GM21717 (cell line): ENCODE measurements around the gene SBSN.

ENCODE experiments used
- ATAC-seq: cut with Tn5 transposase; IDR thresholded peaks from one replicate; pipeline ENCODE4 v1.9.1; 2021; ENCODE audit warnings: mild to moderate bottlenecking, moderate library complexity; ENCODE audit not compliant: unreplicated experiment

SBSN gene, protein sequence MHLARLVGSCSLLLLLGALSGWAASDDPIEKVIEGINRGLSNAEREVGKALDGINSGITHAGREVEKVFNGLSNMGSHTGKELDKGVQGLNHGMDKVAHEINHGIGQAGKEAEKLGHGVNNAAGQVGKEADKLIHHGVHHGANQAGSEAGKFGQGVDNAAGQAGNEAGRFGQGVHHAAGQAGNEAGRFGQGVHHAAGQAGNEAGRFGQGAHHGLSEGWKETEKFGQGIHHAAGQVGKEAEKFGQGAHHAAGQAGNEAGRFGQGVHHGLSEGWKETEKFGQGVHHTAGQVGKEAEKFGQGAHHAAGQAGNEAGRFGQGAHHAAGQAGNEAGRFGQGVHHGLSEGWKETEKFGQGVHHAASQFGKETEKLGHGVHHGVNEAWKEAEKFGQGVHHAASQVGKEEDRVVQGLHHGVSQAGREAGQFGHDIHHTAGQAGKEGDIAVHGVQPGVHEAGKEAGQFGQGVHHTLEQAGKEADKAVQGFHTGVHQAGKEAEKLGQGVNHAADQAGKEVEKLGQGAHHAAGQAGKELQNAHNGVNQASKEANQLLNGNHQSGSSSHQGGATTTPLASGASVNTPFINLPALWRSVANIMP

DNA sequence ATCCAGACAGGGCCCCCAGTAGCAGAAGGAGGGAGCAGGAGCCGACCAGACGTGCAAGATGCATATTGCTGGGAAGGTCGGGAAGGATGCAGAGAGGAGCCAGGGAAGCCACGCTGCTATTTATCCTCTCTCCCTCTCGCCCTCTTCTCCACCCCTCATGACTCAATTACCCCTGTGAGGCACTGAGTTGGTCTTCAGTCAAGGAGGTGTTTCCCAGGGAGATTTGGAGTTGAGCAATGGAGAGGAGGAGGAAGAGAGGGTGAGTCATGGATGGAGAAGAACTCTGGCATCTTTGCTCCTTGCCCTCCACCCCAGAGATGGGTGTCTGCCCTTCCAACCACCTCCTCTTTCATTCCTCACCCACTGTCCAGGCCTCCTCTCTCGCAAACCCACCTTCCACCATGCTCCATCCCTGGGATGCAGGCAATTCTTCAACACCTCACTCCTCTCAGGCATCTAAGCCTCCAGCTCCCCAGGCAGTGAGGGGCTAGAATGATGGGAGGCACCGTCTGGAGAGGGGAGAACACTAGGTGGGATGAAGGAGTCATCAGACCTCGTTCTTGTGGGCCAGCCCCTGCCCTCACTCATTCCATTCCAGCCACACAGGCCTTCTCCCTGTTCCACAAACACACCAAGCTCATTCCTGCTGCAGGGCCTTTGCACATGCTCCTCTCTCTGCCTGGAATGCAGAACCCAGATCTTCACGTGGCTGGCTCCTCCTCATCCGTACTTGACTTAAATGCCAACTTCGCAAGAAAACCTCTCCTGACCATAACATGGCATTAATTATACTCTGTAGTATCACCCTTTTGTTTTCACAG is at the start of gene SBSN:
SBSN (minus strand) TSS at position 94 of the 821 bp plus-strand sequence; CDS start at position 64, 30 bp downstream.
- no peak for ATAC-seq

DNA sequence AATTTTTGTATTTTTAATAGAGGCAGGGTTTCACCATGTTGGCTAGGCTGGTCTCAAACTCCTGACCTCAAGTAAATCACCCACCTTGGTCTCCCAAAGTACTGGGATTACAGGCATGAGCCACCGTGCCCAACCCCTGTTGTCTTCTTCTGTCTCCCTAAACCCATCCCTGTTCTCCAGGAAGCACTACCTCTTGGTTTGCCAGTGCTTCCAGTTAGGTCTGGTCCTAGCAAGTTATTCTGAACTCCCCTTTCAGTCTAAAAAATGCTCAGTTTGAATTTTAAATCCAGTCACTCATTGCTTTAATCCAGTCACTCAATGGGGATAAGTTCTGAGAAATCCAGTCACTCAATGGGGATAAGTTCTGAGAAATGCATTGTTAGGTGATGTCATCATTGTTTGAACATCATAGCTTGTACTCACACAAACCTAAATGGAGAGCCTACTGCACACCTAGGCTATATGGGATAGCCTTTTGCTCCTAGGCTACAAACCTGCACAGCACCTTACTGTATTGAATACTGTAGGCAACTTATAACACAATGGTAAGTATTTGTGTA is 43.4 kb upstream of the SBSN start:
- ATAC-seq, result no peak

DNA sequence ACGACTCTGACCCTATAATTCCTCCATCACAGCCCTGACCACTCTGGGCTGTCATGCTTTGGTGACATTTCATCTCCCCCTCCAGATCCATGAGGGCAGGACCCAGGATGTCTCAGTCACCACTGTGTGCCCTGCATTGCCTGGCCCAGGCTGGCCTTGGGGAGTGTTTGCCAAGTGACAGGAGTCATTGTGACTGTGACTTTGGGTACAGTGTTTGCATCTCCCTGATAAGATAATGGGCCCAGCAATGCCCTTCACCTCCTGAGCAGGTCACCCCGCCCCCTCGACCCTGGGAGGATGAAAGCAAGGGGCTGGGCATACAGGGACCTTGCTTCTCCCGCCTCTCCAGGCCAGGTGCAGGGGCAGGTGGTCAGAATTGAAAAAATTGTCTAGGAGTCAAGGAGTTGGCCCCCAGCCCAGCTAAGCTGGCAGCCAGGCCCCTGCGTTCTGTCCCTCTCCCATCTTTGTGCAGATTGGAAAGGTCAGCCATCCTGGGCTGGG is 41.2 kb upstream of the SBSN start:
- ATAC-seq, result no peak

DNA sequence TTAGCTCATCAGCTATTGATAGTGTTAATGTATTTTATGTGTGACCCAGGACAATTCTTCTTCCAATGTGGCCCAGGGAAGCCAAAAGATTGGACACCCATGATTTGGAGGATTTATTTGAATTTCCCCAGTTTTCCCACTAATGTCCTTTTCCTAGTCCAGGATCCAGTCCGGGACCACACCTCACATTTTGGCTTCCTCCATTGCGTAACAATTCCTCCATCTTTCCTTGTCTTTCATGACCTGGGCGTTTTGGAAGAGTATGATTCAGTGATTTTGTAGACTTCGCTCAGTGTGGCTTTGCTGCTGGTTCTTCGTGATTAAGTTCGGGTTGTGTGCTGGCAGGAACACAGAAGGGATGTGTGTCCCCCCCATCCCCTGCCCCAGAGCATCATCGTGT is 38.6 kb upstream of the SBSN start:
- ATAC-seq, result no peak

DNA sequence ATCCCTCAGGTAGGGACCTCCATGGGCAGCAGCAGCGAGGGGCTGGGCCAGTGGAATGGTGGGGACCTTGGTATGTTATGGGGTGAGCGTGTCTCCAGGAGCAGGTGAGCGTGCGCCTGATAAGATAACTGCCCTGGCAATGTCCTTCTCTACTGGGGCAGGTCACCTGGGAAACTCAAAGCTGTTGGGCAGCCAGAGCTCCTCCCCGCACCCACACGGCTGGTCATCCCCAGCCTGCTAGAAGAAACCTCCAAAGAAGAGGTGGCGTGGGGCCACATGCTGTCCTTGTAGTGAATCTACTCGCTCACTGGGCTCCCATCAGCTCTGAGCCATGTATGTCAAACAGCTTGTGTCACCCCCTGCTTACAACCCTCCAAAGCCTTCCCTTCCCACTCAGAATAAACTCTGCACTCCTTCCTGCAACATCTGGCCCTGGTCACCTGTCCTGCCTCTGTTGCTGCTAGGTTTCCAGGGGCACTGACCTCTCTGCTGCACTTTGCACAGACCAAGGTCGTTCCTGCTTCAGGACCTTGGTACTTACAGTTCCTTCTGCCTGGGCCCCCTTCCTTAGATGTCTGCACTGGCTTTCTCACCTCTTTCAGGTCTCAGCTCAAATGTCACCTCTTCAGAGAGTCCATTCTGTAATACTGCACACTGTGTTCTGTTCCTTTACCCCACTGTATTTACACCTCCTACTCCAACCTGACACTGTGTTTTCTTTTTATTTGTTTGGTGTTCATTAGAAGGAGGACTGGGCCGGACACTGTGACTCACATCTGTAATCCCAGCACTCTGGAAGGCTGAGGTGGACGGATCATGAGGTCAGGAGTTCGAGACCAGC is 37.1 kb upstream of the SBSN start:
- no peak for ATAC-seq

DNA sequence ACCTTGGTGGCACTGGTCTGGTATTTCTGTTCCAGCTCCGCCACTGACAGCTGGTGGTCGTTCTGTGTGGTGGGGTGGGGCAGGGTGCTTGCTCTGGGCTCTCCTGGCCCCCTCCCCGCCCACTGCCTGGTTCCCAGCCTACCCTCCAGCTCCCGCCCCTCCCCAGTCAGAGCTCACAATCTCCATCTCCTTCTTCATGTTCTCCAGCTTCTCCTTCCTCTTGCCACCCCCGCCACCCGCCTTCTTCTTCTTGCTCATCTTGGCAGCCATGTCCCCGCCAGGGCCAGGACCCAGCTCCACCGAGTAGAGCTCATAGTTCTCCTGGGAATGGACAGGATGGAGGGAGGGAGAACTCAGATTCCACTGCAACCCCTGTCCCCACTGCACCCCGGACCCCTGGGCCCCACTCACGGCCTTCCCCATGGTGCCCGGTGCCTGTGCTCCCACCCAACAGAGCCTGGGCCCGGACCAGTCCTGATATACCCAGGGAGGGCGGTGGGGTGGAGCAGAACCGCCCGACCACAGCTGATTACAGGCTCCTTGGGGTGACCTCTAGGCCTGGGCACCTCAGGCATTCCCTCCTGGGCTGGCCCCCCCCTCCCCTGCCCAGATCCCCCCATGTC is 35.2 kb upstream of the SBSN start, which contains the start of gene ATP4A:
ATP4A (minus strand) TSS at position 452 of the 623 bp plus-strand sequence; CDS start at position 423, 29 bp downstream.
- no peak for ATAC-seq

DNA sequence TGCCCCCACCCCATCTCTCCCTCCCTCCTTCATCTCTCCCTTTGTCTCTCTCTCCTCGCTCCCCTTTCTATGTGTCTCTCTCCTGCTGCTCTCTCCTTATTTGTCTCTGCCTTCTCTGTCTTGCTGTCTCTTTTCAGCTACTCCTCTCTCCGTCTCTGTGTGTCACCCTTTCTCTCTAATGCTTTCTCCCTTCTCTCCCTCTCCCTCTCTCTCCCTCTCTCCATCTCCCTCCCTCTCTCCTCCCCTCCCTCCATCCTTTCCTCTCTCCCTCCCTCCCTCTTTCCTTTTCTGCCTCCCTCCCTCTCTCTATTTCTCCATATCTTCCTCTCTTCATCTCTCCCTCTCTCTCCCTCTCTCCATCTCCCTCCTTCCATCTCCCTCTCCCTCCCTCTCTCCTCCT is 34.7 kb upstream of the SBSN start:
- no peak for ATAC-seq

DNA sequence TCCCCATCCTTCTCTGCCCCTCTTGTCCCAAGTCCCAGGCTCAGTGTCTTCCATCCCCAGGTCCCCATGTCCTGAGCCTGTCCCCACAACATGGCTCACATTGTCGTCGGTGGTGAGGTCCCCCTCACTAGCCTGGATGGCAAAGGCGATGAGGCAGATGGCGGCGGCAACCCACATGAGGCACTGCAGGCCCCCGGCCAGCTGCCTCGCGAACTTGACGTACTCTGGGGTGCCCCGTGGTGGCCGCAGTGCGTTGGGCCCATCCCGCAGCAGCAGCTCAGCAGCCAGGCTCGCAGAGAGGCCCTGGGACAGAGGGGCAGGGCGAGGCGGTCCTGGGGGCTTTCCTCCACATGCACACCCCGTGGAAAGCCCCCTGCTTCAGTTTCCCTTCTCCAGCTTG is 34.2 kb upstream of the SBSN start:
- no peak for ATAC-seq

DNA sequence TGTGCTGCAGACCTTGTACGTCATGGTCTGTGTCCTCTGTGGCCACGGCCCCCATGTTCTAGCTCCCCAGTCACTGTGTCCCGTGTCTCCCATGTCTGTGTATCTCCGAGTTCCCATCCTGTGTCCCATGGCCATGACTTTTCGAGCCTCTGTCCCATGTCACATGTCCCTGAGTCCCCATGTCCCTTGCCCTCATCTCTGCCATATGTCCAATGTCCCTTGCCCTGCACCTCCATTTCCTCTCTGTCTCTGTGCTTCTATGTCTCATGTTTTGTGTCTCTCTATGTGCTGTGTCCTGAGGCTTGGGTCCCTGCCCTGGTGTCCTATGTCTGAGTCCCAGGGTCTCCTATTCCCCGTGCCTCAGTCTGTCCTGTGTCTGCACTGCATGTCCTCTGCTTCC is 33.3 kb upstream of the SBSN start:
- ATAC-seq, result no peak

DNA sequence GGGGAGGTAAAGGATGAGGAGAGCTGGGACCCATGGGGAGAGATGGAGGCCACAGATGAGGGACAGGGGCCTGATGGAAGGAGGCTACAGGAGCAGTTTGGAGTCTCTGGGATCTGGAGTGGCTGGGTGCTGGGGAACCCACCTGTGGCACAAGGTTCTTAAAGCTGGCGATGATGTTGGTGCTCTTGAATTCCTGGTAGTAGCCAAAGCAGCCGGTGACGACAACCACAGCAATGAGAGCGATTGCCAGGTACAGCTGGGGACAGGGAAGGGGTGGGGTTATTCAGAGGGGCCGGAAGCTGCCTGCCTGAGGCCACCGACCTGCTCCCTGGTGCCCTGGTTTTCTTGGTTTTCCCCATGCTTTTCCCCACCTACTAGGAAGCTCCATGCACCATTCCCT is 32.6 kb upstream of the SBSN start:
- no peak for ATAC-seq

DNA sequence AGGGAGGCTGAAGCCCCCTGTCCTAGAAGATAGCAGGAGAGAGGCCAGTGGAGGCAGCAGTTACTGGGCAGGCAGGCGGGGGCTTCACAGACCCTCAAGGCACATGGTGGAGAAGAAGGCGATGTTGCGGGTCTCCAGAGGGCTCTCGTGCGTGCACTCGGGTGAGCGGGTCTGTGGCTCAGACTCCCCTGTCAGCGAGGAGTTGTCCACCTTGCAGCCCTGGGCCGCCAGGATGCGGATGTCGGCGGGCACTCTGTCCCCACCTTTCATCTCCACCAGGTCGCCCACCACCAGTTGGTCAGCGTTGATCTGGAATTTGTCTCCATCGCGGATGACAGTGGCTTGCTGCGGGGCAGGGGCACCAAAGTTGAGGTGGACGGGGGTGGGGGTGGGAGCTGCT is 32.2 kb upstream of the SBSN start:
- no peak for ATAC-seq

DNA sequence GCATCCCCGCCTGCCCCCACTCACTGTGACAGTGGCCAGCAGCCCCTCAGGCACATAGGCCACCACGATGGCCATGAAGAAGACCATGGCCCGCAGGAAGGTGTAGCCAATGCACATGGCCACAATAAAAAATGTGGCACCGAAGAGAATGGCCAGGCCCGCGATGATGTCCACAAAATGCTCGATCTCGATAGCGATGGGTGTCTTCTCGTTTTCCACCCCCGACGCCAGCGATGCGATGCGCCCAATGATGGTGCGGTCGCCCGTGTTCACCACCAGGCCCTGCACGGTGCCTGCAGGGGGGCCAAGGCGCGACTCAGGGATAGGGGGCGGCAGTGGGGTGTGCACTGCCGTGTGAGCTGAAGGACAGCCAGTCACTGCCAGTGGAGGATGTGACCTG is 31.7 kb upstream of the SBSN start:
- no peak for ATAC-seq

DNA sequence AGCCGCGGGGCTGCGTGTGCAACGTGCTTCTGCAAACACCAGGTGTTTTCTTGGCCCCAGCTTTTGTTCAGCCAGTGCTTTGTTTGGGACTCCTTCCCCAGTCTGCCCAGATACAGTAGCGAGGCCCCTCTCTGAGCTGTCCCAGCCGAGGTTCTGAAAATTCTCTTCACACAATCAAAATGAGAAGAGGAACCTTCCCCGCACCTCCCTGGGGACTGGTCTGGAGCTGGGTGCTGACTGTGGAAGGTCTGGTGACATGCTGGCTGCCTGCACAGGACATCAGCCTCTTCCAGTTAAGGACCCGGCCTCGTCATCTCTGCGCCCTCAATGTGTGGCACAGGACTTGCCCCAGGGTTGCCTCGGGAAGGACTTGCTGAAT is 31.2 kb upstream of the SBSN start:
- ATAC-seq, result no peak

DNA sequence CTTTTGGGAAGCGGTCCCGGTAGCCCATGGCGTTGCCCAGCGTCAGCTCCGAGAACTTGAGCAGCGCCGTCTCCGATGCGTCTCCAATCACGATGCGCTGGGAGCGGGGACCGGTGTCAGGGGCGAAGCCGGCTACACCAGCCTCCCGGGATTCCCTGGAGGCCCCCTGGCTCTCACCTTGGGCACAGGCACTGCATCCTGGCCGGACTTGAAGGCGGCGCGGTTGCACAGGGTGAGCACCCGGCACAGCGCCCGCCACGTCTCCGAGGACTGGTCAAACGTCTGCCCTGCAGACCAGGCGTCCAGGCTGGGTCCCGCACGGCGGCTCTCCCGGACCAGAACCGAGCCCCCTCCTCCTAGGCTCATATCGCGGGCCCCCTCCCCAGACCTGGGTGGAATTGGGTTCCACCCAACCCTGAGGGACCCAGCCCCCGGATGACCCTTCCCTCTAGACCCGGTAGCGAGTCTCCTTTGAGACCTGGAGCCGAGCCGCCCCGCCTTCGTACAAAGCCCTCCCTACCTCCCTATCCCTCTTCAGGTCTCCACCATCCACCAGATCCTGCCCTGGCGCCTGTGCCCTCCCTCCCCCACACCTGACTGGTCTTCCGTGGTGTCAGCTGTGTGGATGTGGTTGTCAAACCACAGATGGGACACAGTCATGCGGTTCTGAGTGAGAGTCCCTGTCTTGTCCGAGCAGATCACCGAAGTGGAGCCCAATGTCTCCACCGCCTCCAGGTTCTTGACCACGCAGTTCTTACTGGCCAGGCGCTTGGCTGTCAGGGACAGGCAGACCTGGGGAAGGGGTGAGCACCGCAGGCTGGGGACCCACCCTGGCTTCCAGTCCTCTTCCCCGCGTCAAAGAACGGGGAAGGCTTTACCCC is 30.5 kb upstream of the SBSN start:
- ATAC-seq, result no peak

DNA sequence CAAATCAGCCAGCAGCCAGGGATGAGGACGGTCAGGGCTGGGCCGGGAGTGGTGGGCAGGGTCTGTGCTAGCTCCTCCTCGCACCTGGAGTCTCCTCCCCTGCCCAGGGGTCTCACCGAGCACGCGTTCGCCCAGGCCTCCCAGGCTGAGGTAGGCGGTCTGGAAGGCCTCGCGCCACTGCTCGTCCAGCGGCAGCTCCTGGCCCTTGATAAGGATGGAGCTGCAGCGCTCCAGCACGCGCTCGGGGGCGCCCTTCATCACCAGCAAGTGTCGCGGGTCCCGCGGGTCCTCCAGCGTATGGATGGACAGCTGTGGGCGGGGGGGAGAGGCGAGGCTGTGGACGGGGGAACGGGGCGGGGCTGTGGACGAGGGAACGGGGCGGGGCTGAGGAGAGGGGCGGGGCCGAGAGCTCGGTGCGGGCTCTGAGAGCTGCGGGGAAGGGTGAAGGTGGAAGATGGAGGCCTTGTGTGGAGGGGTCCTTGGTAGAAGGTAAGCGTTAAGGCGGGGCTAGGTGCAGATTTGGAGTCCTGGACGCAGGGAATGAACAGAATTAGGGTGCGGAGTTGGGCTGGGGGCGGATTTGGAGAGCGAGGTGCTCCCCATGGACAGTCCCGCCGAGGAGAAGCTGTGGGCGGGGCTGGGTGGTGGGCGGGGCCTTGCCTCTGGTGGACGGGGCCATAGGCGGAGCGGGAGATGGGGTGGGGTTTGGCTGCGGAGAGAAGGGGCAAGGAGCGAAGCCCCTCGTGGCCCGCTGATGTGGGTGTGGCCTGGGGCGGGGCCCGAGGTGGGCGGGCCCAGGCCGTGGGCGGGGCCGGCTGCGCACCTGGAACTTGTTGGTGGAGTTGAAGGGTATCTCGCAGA is 29.7 kb upstream of the SBSN start:
- no peak for ATAC-seq

DNA sequence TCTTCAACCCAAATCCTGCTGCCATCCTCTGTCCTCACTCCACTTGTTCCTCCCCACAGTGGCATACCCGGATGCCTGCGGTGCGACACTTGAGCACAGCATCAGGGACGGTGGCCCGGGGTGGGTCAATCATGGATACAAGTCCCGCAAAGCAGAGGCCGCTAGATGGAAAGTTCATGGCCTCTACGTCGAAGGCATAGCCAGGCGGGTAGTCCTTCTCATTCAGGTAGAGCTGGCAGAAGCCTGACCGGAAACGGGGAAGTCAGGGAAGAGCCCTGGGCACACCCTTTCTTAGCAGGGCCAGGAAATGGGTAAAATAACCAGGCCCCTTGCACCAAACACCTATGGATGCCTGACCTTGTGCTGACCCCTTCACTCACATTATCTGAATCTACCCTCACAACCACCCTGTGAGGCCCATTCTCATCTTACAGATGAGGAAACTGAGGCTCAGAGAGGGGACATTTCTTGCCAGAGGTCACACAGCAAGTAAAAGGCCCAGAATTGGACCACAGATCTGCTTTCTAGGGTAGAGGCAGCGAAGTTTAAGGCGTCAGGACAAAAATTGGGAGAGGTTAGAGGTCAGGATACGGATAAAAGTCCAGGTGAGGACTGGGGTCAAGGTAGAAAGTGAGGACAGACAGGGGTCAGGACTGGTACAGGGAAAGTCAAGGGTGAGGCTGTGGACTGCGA is 28.9 kb upstream of the SBSN start:
- ATAC-seq, result no peak

DNA sequence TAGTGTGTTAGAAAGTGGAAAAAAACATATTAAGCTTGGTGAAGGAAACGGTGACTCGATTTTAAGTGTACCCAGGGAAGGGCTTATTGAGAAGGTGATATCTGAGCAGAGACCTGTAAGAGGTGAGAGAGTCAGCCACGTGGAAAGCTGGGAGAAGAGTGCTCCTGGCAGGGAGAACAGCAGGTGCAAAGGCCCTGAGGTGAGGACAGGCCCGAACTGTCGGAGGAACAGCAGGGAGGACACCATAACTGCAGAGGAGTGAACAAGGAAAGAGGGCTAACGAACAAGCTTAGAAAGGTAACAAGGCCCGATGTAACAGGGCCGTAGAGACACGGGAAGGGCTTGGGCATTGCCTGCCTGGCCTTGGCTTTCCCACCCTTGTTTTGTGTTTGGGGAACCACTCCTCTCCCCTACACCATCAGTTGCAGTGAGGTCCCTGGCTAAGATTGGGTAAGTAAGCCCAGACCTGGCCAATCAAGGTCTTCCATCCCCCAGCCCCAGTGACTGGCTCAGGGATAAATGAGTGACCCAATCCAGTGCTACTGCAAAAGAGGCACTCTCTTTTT is 28.0 kb upstream of the SBSN start:
- no peak for ATAC-seq
